CD4-positive, alpha-beta T cell treated with Interleukin-6 at 100 ng/mL for 8 hours (primary cell): Measurements from ENCODE around the gene MAST4.

Experiments
- DNase-seq: peaks from one replicate; pipeline ENCODE4 v3.0.0-alpha.2; 2020; ENCODE audit warnings: mixed read lengths, low spot score

The MAST4 gene

DNA sequence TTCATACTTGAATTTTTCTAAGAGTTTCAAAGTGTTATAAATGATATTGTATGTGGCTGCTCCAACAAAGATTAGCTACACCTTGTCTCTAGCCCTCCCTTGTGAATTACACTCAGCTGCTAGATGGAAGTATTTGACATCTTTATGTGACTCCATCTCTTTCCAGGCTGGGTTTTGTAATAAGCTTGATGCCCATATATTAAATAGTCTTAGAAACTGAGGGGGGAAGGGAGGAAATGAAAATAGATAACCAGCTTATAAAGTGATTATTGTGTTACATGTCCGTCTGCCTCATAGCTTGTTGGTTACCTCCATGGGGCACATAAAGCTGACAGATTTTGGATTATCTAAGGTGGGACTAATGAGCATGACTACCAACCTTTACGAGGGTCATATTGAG is 537.0 kb downstream of the MAST4 start:
- DNase-seq = no peak

DNA sequence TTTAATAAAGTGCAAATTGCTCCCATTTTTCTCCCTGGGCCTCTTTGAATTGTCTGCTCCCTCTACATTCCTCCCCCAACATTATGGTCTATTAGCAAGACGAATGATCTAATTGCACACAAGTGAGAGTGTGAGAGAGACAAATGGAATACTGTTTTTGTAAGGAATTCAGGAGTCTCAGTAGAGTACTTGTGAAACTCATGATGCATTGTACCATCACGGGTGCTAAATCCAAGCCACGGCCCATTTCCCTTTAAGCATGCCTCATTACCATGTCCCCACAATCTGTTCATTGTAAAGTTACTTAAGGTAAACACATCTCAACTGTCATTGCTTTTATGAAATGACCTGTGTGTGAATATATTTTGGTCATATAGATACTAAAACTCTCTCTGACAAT is 537.6 kb downstream of the MAST4 start:
- no peak for DNase-seq

DNA sequence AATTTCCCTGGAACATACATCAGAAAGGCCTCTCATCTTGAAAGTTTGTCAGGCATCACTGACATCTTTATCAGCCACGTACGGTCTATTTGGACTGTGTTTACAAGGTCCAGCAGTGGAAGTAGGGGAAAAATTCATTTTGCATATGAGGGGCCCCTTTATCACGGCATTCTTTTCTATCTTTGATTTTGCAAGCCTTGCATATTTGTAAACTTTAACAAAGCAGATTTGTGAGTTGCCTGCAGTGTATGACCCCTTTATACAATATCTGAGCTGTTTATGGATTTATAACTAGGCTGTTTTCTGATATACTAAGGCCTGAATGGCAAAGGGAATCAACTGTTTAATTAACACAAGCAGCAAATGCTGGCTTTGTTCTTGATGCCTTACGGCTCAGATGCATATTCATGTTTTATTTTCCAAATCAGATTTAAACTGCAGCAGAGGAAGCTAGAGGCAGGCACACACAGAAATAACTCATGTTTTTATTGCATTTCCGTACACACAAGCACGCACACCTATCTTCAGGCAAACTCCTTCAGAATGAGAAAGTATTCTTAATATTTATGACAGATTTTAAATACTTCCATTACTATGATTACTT is 539.3 kb downstream of the MAST4 start:
- DNase-seq = no peak

- no peak for DNase-seq
Measured at GRCh38 chr5:67139030-67139429, 542.8 kb downstream of the MAST4 start.

- no peak for DNase-seq
Measured at GRCh38 chr5:67140413-67140812, 544.2 kb downstream of the MAST4 start.

GRCh38 chr5:67141644-67142043 is 545.5 kb downstream of the MAST4 start:
- DNase-seq = no peak

- no peak for DNase-seq
Measured at GRCh38 chr5:67142816-67143215, 546.6 kb downstream of the MAST4 start.

DNA sequence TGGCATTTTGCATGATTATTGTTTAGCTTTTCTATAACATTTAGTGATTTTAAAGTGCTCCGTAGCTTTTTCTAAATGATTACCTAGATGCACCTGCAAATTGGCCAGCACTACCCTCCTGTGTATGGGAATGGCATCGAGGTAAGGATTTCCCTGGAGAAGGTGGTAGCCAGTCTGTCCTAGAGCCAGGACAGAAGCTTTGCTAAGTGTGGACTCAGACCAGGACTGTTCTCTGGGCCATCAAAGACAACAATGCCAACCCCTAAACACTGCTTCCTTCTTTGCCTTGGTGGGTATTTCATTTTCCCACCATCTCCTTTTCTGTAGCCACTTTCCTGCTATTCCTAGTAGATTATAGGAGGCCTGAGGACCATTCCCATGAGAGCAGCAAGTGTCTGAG is 547.4 kb downstream of the MAST4 start:
- DNase-seq = no peak

DNA sequence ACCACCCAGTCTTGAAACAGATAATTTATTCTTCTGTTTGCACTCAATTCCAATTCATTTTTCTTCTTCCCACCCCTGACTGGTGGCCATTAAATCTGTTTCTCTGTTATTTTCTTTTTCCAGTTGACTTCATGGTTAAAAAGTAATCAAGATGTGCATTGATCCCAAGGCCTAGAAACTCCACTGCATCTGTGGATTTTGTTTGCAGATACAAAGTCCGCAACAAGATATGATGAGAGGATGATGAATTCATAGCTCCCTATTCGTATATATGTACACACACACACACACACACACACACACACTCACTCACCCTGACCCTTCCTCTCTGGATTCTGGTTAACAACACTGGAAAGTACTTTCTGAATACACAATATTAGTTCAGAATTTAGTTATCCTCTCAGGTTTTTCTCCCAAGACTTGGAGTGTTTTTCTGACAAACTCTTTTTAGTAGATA is 548.0 kb downstream of the MAST4 start:
- no peak for DNase-seq

DNA sequence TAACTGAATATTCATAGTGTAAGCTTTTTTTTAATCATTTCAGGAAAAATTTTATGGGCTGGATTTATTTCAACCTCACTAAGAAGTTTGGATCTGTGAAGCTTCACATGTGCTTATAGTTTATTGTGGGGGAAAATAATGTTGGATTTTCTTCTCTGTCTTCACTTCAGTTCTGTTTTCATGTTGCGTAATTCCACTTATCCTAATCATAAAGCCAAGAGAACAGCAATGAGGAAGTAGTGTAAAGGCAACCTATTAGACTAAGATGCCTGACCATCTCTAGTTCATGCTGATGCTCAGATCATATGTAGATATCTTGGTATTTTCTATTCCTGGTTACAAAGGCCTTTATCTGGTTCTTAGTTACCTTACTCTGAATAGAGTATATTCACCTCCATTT is 550.4 kb downstream of the MAST4 start:
- DNase-seq = no peak

- DNase-seq = no peak
Measured at GRCh38 chr5:67146981-67147380, 550.8 kb downstream of the MAST4 start.

DNA sequence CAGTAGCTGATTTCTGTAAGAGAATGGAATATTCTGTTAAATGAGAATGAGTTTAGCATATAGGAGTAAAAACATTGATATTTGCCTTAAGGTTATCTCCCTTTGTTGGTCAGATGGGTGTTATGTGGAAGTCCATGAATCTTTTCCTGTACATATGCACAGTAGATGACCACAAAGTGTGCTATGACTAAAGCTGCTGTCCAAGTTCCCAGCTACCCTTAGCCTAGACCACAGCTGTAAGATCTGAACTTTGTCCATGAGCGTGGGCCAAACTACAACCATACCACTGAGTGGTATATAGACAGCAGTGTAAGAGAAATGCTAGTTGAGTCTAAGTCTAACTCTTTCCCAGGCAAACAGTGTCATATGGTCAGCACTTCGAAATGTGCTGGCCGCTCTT is 551.6 kb downstream of the MAST4 start:
- no peak for DNase-seq

DNA sequence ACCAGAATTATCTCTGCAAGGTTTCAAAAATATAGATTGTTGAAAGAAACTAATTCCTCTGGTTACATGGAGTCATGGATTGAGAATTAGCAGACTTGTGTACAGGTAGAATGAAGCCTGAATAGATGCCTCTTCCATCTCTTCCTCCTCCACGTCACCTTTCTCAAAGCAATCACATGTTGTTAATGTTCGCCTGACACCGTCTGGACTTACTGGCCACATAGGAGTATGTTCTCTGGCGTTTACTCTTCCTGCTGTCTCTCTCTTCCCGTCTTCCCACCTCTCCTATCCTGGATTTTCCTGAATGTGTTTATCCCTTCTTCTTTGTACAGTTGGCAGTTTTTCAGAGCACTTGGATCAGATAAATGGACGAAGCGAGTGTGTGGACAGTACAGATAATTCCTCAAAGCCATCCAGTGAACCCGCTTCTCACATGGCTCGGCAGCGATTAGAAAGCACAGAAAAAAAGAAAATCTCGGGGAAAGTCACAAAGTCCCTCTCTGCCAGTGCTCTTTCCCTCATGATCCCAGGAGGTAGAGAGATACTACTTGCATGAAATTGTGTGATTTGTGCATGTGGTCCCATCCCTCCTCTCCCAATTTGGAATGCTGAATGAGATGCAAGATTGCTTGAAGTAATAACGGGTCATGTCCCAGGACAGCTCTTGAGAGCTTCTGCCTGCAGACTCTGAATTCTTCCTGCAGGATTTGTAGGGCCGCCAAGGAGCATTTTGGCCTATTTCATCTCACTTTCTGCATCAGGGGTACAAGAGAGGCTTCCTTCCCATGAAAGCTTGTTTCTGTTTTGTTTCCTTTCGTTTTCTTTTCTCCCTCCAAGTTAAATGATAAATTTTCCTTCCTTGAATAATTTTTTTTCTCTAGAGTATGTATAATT is 553.1 kb downstream of the MAST4 start:
- no peak for DNase-seq

- DNase-seq = no peak
Measured at GRCh38 chr5:67149951-67150523, 553.8 kb downstream of the MAST4 start.

GRCh38 chr5:67152400-67152799 is 556.2 kb downstream of the MAST4 start:
- no peak for DNase-seq

DNA sequence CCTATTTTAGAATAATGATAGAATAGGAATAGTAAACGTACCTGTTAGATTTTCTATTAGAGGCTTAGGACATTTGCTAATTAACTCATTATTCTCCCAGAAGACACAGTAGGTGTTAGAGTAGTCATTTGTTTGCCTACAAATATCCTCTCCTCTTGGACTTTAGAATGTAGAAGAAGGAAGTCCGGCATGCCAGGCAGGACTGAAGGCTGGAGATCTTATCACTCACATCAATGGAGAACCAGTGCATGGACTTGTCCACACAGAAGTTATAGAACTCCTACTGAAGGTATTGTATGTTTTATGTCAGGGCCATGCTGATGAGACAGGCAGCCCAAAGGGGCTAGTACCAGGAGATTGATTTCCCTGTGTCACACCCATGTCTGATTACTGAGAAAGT is 557.1 kb downstream of the MAST4 start:
- DNase-seq = no peak

DNA sequence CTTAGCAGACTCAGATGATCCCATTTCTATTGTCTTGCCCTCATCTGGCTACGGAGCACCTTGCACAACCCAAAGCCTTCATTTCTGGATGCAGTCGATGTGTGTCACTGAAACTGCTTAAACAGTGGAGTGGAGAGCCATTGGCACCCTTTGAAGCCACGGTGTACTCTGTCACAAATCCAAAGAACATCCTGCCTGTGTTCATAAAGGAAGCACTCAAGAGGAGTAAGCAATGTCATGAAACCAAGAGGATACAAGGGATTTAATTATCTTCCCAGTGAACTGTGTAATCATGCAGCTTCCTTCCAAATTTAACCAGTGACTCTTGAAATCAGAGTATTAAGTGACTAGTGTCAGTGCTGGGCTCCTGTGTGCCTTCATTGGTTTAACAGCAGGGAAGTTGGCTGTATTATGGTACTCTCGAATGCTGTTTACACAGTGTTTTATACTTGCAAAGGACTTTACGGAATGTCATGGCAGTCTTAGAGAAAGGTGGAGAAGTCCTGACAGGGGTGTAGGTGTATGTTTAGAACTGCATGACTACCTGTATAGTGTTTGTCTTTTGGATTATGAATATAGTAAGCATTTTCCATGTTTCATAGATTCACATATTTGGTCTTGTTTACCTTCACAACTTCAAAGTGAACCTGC is 558.5 kb downstream of the MAST4 start:
- DNase-seq = no peak

- peak; percentile 61 for DNase-seq
Measured at GRCh38 chr5:67156976-67157583, 560.9 kb downstream of the MAST4 start.

- no peak for DNase-seq
Measured at GRCh38 chr5:67160272-67160671, 564.1 kb downstream of the MAST4 start.

DNA sequence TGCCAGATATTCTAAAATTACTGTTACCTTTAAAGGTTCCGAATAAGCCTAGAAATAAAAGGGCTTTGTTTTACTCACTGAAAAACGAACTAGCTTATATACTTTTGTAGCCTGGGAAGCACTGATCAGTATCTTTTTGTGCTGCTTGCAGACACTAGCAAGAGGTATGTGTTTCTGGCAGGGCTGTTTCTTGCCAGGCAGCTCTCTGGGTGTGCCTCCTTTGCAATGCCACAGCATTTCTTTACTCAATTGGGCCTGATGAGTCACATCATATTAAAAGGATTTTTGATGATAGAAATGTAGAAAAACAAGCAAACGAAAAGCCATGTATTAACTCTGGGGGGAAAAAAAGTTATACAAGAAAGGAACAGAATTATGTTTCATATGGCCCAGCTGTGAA is 564.8 kb downstream of the MAST4 start:
- DNase-seq = peak; percentile 79

DNA sequence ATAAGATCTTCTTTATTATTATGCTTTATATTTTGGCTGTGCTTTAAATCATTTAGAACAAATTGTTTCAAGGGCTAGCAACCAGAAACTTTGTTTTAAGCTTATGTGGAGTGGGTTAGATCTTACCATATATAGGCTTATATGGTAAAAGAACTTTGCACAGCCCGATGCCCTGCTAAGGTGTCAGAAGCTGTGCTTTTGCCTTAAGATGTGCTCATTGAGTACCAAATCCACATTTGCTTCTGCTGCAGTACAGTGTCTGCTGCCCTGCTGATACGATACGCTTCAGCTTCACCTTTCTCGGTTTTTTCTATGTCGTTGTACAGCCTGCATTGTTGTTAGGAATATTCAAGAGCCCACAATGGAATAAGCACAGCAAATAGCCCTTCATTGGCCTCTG is 565.6 kb downstream of the MAST4 start:
- DNase-seq = no peak

- DNase-seq = no peak
Measured at GRCh38 chr5:67163231-67163756, 567.1 kb downstream of the MAST4 start.
